Activated CD8-positive, alpha-beta memory T cell treated with anti-CD3 and anti-CD28 coated beads, Interleukin-2, amount 50 U/mL, for 1 hour (primary cell): ENCODE results near the gene KIF18B.
"Not testable (repeated sequence)": the region's sequence is repeated elsewhere in the genome, so short reads cannot be mapped to it uniquely, and the experiment has no call there.

Experiments
- DNase-seq: peaks from one replicate; pipeline ENCODE4 v3.0.0-alpha.2; 2020; ENCODE audit errors: extremely low read depth

The KIF18B gene

GRCh38 chr17:44969144-44969780 is 21.7 kb upstream of the KIF18B start:
- DNase-seq = no peak

GRCh38 chr17:44968225-44969143 is 20.9 kb upstream of the KIF18B start, which contains the start of gene C1QL1:
Gene C1QL1 (minus strand): TSS chr17:44968303. CDS start chr17:44968048, 255 bp downstream.
- DNase-seq = peak; percentile 58

GRCh38 chr17:44967907-44968224 is 20.3 kb upstream of the KIF18B start:
- no peak for DNase-seq

- no peak for DNase-seq
These were observed 19.7 kb upstream of the KIF18B start for GRCh38 chr17:44967026-44967906.

- no peak for DNase-seq
These were observed 18.9 kb upstream of the KIF18B start for GRCh38 chr17:44966348-44967025.

- no peak for DNase-seq
These were observed 18.1 kb upstream of the KIF18B start for GRCh38 chr17:44965481-44966234.

- DNase-seq = no peak
These were observed 14.4 kb upstream of the KIF18B start for GRCh38 chr17:44961921-44962350.

- DNase-seq = no peak
These were observed 13.1 kb upstream of the KIF18B start for GRCh38 chr17:44960691-44961090.

- DNase-seq = no peak
These were observed 12.4 kb upstream of the KIF18B start for GRCh38 chr17:44959821-44960531.

GRCh38 chr17:44956998-44957981 is 9.7 kb upstream of the KIF18B start:
- no peak for DNase-seq

GRCh38 chr17:44955674-44956425 is 8.3 kb upstream of the KIF18B start:
- DNase-seq = no peak

- no peak for DNase-seq
These were observed 5.4 kb upstream of the KIF18B start for GRCh38 chr17:44952946-44953475.

GRCh38 chr17:44948315-44948795 is 782 bp upstream of the KIF18B start:
- no peak for DNase-seq

GRCh38 chr17:44945652-44946051 is 1.9 kb downstream of the KIF18B start:
- DNase-seq = not testable (repeated sequence)

GRCh38 chr17:44942456-44942855 is 5.1 kb downstream of the KIF18B start:
- DNase-seq = no peak

GRCh38 chr17:44941712-44942331 is 5.8 kb downstream of the KIF18B start:
- no peak for DNase-seq

GRCh38 chr17:44940768-44941167 is 6.8 kb downstream of the KIF18B start:
- DNase-seq = no peak
